G401 (cell line): ENCODE data around the gene NCBP2. TPM values are rescaled to one million over a fixed set of nuclear protein-coding genes. Genes with fewer than 3 reads are reported as not detected.

Experiments
- DNase-seq: peaks from one replicate; pipeline ENCODE4 v3.0.0-alpha.2; 2015; ENCODE audit warnings: low spot score
- in situ Hi-C: cut with HindIII; loops from 2 replicates; pipeline ENCODE4 v1.10.0; 2016; ENCODE audit warnings: low sequenced_read_pairs, mixed read lengths
- total RNA-seq: library from RNA; depleted of rRNA; stranded (reverse); fragments of >200 nt; shearing (Covaris generic); gene quantifications from 2 replicates; pipeline ENCODE4 v1.2.3, GENCODE V29; 2014; rRNA removed

The NCBP2 gene
- total RNA-seq, result 33.1 and 34.6 TPM in 2 replicates

DNA sequence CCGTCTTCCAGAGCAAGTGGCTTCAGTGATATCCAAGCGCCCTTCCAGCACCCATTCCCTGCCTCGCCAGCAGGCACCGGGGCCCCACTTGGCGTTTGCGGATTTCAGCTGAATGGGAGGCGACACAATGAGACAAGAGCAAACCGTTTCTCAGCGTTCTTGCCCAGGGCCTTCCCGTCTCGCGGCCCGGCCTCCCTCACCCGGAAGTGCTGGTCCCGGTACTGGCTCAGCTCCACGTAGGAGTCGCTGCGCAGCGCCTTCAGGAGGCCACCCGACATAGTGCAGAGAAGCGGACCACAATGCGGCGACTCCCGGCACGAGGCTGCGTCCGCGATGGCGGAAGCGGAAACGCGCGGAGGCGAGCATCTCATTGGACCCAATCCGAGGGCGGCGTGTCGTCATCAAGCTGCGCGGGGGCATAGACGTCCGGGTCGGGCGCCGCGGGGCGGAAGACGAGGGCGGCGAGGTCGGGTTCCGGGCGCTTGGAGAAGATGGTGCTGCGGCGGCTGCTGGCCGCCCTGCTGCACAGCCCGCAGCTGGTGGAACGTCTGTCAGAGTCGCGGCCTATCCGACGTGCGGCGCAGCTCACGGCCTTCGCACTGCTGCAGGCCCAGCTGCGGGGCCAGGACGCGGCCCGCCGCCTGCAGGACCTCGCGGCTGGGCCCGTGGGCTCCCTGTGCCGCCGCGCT is at the start of gene NCBP2:
Gene NCBP2 (minus strand): TSS at position 303 of the 689 bp plus-strand sequence. CDS start 25 bp downstream, at position 278.
- DNase-seq, result peak; percentile 93

DNA sequence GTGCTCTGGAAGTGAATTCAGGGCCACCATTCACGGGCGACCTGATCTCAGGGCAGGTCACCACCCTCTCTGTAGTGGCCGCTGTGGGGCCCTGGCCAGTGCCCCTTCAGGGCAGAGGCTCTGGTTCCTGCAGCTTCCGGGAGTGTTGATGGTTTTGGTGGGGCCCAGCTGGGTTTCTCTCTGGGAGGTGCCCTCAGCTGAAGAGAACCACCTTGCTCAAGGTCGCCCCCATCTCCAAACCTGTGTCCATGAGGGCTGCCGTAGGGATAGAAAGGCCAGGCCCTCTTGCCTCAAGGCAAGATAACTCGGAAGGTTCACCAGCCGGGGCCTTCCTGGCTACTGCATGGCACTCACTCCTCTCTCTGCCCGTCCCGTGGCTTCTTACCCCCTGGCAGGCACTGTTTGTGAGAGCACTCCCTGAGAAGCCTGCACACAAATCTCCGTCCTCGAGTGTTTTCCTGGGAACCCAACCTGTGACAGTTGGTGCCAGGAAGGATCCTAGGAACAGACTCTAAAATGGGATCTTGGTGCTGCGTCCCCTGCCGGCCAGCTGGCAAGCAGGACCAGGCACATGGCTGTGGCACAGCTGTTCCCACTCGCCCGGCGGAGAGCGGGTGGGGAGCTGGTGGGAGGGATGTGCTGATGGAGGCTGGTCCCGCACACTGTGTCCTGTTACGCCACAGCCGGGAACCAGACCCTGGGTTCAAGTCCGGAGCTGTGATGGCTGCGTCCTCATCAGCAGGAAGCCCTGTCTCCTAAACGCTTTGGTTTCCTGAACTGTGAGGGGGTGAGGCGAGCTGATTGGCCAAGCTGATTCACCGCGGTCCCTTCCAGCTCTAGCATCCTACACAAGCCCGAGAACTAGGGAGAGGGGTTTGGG is 49.5 kb upstream of the NCBP2 start:
- in situ Hi-C loops, result no loop called here
- DNase-seq, result peak; percentile 67

More for the DNA sequence above, at the start of gene NCBP2:
- in situ Hi-C loops, result no loop called here

GRCh38 chr3:196990601-196991007 is 48.3 kb upstream of the NCBP2 start:
- DNase-seq, result no peak
- in situ Hi-C loops, result no loop called here

GRCh38 chr3:196989721-196990262 is 47.5 kb upstream of the NCBP2 start:
- no peak for DNase-seq
- in situ Hi-C loops, result no loop called here

- peak; percentile 25 for DNase-seq
- in situ Hi-C loops, result no loop called here
Observed at GRCh38 chr3:196988241-196989029, 46.1 kb upstream of the NCBP2 start.

GRCh38 chr3:196987022-196987421 is 44.7 kb upstream of the NCBP2 start:
- no peak for DNase-seq
- in situ Hi-C loops, result no loop called here

- DNase-seq, result no peak
- in situ Hi-C loops, result no loop called here
Observed at GRCh38 chr3:196985954-196986885, 43.9 kb upstream of the NCBP2 start.

DNA sequence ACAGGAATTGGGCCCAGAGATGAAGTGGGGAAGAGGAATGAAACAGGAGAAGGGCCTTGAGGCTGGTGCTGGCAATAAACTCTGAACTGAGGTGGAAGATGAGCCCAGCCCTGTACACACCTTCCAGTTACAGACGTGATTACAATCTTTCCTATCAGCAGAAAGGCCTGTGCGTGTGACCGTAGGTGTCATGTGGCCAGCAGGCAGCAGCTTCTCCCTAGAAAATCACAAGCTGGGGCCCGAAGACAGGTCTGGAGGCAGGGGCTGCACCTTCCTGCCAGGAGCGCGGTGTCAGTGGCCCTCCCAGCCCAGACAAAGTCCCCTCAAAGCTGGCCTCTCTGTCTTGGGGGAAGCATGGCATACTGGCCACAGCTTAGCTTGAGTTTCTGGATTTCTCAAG is 43.0 kb upstream of the NCBP2 start:
- in situ Hi-C loops, result no loop called here
- no peak for DNase-seq

- in situ Hi-C loops, result no loop called here
- no peak for DNase-seq
Observed at GRCh38 chr3:196983186-196983585, 40.9 kb upstream of the NCBP2 start.

- in situ Hi-C loops, result no loop called here
- DNase-seq, result no peak
Observed at GRCh38 chr3:196981657-196982056, 39.3 kb upstream of the NCBP2 start.

DNA sequence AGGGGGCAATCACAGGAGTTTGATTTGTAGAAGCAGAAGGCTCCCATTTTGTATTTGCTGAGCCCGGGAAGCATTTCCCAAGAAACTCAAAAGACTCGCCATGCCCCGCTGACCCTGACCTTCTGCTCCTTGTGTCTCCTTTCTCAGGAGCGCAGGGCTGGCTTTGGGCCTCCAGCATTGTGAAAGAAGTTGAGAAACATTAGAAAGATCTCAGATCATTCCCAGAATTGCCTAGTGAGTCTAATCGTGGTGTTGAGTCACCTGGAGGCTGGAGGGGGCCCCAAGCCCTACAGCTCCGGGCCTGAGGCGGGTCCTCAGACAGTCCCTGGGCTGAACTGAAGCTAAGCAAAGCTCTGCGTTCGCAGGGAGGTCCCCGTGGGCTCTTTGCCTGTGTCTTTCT is 37.2 kb upstream of the NCBP2 start:
- no peak for DNase-seq
- in situ Hi-C loops, result no loop called here

DNA sequence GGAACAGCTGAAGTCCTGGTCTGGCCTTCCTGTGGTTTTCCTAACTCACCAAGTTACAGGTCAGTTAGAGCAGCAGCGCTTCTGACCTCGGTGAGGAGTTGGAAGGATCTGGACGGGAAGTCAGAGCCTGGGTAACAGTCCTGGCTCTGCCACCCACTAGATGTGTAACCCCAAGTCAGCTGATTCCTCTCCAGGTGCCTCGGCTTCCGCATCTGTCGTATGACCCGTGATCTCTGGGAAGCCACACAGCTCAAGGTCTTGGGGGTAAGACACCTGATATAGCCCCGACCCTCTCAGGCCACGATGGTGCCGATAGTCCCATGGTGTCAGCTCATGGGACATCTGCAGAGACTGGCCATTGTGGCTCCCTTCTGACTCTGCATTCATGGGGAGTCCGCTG is 34.6 kb upstream of the NCBP2 start:
- in situ Hi-C loops, result no loop called here
- no peak for DNase-seq

DNA sequence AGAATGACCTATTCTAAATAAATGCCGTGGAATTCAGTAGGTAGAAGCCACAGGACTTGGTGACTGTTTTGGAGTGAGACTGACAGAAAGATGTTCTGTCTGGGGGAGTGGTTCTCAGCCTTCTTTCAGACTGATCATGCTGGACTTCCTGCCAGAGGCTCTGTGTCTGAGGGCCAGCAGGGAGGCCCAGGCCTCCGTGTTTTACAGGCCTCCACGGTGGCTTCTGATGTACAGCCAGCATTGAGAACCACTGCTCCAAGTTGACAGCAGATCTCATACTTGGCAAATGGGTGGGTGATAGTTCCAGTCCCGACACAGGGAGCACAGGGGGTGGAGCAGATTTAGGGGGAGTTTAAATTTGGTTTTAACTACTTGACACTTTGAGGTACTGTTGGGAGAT is 33.0 kb upstream of the NCBP2 start:
- no peak for DNase-seq
- in situ Hi-C loops, result no loop called here

DNA sequence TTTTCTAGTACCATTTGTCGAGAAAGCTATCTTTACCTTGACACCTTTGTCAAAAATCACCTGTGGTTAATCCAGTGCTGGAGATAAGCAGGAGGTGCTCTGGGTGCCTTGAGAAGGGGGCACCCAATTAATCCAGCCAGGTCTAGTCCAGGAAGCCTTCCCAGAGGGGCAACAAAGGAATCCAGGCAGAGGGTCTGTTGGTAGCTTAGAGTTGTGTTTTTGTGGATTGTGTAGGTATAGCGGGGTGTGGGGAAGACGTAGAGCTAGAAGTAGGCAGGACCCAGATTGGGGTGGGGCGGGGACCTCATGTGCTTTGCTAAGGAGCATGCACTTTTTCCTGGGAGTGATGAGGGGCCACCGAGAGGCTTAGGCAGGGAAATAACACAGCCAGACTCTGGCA is 32.3 kb upstream of the NCBP2 start:
- in situ Hi-C loops, result no loop called here

DNA sequence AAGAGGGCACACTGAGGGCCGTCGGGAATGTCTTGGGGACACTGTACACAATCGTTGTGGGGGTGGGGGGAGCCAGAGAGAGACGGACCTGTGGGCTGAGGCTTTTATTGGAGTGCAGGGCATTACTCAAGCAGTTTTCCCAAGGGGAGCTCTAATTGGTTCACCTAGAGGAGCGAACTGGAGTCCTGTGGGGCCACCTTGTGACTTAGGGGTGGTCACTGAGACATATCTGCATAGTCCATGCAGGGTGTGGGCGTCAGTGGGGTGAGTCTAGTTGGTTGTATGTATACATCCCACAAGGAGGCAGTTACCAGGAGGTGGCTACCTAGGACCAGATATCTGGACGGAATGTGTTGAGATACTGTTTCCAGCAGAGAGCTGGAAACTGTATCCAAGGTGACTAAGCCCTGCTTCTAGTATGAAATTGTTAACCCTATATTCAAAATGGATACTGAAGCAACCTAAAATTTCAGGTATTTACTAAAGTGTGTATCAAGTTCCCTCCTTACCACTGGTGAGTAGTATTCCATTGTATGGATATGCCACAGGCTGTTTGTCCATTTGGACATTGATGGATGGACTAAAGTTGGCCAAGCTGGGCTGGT is 28.9 kb upstream of the NCBP2 start:
- in situ Hi-C loops, result no loop called here
- no peak for DNase-seq

More for the DNA sequence above, 32.3 kb upstream of the NCBP2 start:
- no peak for DNase-seq

- DNase-seq, result no peak
- in situ Hi-C loops, result no loop called here
Observed at GRCh38 chr3:196970547-196971093, 28.3 kb upstream of the NCBP2 start.

- in situ Hi-C loops, result no loop called here
- peak; percentile 24 for DNase-seq
Observed at GRCh38 chr3:196969660-196970546, 27.6 kb upstream of the NCBP2 start.
